T-helper 1 cell treated with Interleukin-12 subunit alpha and Interleukin-12 subunit beta and Interleukin-4 antibody, amounts not matched to agents 30 ng/mL and 1 ng/mL, for 36 hours (primary cell): ENCODE results near the gene PRELID3B. TPM values are rescaled to one million over a fixed set of nuclear protein-coding genes. Genes with fewer than 3 reads are reported as not detected.

Source experiments
- total RNA-seq: library from RNA; stranded (reverse); gene quantifications from 2 replicates; pipeline ENCODE4 v1.2.3, GENCODE V29; 2022

Gene PRELID3B
- total RNA-seq, 1 donor from 2014 or later, result 68.7 TPM

Other genes starting within 250 kb of the PRELID3B start
- 1.3 and 1.4 TPM in 2 replicates for gene GNAS-AS1, start 191.9 kb downstream of the PRELID3B start, total RNA-seq
- 649 and 675 TPM in 2 replicates for gene GNAS, start 190.1 kb downstream of the PRELID3B start, total RNA-seq
- gene NELFCD, start 61.5 kb downstream of the PRELID3B start, total RNA-seq, result 73.7 and 77.7 TPM in 2 replicates
- 49.0 and 50.7 TPM in 2 replicates for gene CTSZ, start 35.5 kb downstream of the PRELID3B start, total RNA-seq
- gene TUBB1, start 23.4 kb downstream of the PRELID3B start, total RNA-seq, result not detected in 2 replicates
- 77.5 and 87.7 TPM in 2 replicates for gene ATP5F1E, start 10.5 kb downstream of the PRELID3B start, total RNA-seq
- 6.4 TPM in 2 replicates for gene ZNF831, start 121.0 kb upstream of the PRELID3B start, total RNA-seq